Nephron (organoid): ENCODE measurements around the gene DZANK1.
"Not testable (repeated sequence)": the region's sequence is repeated elsewhere in the genome, so short reads cannot be mapped to it uniquely, and the experiment has no call there.

ENCODE experiments used
- H3K27ac Mint-ChIP-seq, 3 experiments: 2 replicates each; pipeline ENCODE4 v1.8.0; 2020; ENCODE audit warnings: mixed read lengths in 3 of 3, mild to moderate bottlenecking in 2 of 3, moderate library complexity in 1 of 3
- H3K27me3 Mint-ChIP-seq: 2 replicates; pipeline ENCODE4 v1.8.0; 2021; ENCODE audit warnings: low read depth, mild to moderate bottlenecking, moderate library complexity, mixed read lengths
- H3K36me3 Mint-ChIP-seq: 2 replicates; pipeline ENCODE4 v1.8.0; 2020; ENCODE audit warnings: low read depth, mixed read lengths
- H3K4me1 Mint-ChIP-seq: 2 replicates; pipeline ENCODE4 v1.8.0; 2020; ENCODE audit warnings: mixed read lengths
- H3K4me3 Mint-ChIP-seq, 3 experiments: 2 replicates each; pipeline ENCODE4 v1.8.0; 2020; ENCODE audit warnings: mild to moderate bottlenecking in 3 of 3, mixed read lengths in 3 of 3, moderate library complexity in 2 of 3
- H3K9me3 Mint-ChIP-seq: 2 replicates; pipeline ENCODE4 v1.8.0; 2020; ENCODE audit warnings: mixed read lengths
- TF ChIP-seq, protein P1 (sequence below), 3 experiments: fragments of 200-600 bp; sonication (generic); IDR thresholded peaks; one replicate each; pipeline ENCODE4 v1.5.0; 2021; ENCODE audit warnings: antibody characterized with exemption in 3 of 3; ENCODE audit not compliant: unreplicated experiment in 3 of 3

Gene DZANK1

GRCh38 chr20:18359854-18360253 is 107.0 kb downstream of the DZANK1 start:
- Mint-ChIP-seq H3K27me3 (peaks cover 4% of the 10 kb centered on the region), H3K27ac (no peak overlapping the region), H3K36me3 (no peaks in the 10 kb centered on the region), H3K4me1 (no peaks in the 10 kb centered on the region), H3K4me3 (no peak overlapping the region), H3K9me3 (peaks cover 11% of the 10 kb centered on the region)
- TF ChIP-seq, protein P1, sequence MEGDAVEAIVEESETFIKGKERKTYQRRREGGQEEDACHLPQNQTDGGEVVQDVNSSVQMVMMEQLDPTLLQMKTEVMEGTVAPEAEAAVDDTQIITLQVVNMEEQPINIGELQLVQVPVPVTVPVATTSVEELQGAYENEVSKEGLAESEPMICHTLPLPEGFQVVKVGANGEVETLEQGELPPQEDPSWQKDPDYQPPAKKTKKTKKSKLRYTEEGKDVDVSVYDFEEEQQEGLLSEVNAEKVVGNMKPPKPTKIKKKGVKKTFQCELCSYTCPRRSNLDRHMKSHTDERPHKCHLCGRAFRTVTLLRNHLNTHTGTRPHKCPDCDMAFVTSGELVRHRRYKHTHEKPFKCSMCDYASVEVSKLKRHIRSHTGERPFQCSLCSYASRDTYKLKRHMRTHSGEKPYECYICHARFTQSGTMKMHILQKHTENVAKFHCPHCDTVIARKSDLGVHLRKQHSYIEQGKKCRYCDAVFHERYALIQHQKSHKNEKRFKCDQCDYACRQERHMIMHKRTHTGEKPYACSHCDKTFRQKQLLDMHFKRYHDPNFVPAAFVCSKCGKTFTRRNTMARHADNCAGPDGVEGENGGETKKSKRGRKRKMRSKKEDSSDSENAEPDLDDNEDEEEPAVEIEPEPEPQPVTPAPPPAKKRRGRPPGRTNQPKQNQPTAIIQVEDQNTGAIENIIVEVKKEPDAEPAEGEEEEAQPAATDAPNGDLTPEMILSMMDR (IDR thresholded peaks at IDR 0.05; ENCODE audit: unreplicated experiment in 3 of 3) = no peak

- not testable (repeated sequence) for H3K27me3 Mint-ChIP-seq, H3K4me3 Mint-ChIP-seq, H3K36me3 Mint-ChIP-seq, H3K9me3 Mint-ChIP-seq, H3K27ac Mint-ChIP-seq, H3K4me1 Mint-ChIP-seq
Observed at GRCh38 chr20:18349749-18350148, 117.1 kb downstream of the DZANK1 start.
